GM19467 (cell line): ENCODE measurements around the gene CXCR5.

ENCODE experiments used
- ATAC-seq: cut with Tn5 transposase; IDR thresholded peaks from one replicate; pipeline ENCODE4 v1.9.1; 2021; ENCODE audit warnings: mild to moderate bottlenecking, moderate library complexity; ENCODE audit not compliant: unreplicated experiment

Gene CXCR5

DNA sequence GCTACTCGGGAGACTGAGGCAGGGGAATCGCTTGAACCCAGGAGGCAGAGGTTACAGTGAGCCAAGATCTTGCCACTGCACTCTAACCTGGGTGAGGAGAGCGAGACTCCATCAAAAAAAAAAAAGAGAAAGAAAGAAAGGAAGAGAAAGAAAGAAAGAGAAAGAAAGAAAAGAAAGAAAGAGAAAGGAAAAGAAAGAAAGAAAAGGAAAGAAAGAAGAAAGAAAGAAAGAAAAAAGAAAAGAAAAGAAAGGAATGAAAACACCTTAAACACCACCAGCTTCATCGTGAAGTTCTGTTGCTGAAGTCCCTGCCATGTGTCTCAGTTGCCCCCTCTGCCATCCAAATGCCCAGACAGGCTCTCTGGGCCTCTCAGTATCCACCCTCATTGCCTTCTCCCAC, 9.9 kb upstream of the CXCR5 start:
- ATAC-seq, result no peak

DNA sequence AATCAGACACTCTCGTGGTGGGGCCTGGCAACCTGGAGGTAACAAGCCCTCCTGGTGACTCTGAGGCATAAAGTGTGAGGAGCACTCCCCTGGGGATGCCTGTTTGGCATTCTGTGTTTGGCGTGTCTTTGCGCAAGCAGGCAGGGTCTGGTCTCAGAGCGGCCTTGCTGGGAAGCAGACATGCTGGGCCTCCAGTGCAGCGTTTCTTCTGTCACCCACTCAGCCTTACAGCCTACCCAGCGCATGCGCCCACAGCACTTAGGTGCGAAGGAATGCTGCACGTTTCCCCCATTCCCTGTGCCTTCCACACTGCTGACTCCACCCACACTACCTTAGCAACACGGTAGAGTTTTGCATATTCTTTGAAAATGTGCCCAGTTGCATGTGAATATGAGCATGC, 7.4 kb upstream of the CXCR5 start:
- no peak for ATAC-seq

DNA sequence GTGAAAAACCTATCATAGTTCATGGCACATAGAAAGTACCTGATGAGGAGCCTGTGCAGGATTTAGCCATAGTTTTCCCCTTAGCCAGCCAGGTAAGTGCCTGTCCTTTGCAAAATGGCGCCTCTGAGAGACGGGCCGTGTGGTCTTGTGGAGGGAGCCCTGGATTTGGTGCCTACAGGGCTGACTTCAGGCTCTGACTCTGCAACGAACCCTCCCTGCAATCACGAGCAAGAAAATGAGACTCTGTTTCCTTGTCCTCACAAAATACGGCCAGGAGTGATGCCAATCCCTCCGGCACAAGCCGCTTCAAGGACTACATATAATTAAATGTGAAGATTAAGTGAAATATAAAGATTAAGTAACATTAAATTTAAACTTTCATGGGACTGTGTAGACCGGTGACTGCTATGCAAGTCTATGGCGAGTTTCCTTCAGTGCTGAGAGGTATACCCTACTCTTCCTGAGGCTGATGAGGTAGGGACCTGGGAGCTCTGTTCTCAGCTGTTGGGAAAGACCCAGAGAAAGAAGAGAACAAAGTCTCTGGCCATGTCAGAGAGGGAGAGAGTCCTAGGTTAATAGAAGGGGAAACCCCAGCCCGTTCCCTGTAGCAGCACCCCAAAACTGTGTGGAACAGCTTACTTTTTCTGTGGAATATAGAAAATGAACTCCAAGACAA, 6.1 kb upstream of the CXCR5 start:
- ATAC-seq, result no peak

DNA sequence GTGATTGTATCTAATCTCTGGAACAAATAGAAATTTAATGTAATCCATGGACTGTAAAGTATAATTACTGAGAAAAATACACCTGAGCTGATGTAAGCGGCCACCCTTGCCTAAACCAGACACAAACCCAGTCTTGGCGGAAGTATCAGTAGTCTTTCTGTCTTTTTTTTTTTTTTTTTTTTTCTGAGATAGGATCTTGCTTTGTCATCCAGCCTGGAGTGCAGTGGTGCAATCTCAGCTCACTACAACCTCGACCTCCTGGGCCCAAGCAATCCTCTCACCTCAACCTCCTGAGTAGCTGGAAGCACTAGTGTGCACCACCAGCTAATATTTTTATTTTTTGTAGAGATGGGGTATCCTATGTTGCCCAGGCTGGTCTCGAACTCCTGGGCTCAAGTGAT, 5.5 kb upstream of the CXCR5 start:
- no peak for ATAC-seq

DNA sequence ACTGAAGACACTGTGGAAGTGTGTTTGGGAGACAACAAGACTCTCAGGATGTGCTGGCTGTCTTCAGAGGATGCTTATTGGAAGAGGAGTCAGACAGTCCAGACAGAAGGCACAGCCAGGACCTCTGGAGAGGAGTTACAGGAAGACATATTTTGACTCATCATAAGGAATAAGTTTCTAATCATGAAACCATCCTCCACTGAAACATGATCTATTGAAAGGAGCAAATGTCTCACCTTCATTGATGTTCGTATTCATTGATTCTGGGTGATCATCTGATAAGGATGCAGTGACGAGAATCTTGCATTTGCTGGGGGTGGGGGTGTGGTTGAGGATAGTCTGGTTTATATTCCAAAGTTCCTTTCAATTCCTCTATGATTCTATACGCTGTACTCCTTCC, 2.5 kb upstream of the CXCR5 start:
- no peak for ATAC-seq

DNA sequence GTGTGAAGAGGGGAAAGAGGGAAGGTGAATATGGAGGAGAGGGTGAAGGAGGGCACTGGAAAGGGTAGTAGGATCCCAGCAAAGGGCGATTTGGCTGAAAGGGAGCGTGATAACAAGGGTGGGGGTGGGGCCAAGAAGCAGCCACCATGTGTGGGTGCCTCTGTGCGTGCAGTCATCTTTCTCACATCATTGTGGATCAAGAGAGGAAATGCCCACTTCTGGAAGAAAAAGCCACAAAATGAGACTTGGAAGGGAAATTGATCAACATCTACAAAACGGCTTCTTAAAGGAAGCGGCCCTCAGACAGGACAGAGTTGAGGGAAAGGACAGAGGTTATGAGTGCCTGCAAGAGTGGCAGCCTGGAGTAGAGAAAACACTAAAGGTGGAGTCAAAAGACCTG, 1.2 kb upstream of the CXCR5 start:
- no peak for ATAC-seq

DNA sequence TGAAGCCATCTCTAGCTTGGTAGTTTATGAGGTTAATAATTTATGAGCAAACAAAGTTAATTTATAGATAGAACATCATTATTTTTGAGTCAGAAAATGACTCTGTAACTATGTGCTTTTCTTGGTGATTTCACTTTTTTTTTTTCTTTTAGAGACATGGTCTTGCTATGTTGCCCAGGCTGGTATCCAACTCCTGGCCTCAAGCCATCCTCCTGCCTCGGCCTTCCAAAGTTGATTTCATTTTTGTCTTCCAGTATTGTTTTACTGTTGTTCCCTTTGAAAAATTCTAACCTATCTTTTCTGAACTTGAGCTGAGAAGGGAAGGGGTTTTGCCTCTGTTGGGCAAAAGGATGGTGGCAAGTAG, 706 bp upstream of the CXCR5 start:
- no peak for ATAC-seq

DNA sequence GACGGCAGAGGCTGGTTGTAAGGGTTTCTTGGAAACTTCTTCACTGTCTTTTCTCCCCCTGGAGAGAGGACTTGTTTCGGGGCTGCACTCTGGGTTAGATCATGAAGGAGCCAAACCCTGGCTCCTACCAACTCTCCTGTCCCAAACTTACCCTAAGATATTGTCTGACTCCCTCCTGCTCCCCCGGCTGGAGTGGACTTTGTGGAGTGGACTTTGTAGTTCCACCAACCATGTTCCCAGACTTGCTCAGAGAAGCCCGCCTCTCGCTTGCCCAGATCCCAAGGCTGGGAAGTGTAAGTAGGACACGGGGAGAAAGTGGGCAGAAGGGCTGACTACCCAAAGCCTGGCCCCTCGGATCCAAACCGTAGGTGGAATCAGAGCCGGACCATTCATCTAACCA, 1.2 kb downstream of the CXCR5 start:
- ATAC-seq, result no peak

DNA sequence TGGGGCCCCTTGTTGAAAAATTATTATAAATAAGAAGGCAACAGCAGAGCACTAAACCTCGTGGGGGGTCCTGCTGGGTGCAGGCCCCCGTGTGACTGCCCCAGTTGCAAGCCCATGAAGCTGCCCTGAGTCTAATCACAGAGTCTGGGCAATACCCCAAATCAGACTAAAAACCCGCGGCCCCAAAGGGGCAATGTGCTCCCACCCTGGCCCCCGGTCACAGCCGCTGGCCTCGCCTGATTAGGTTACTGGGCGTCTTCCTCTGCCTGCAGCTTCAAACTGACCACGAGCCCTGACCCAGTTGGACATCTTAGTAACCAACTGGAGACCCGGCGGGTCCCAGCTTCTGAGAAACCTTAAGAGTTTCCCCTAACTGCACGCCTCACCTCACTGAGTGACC, 1.6 kb downstream of the CXCR5 start:
- ATAC-seq, result no peak

DNA sequence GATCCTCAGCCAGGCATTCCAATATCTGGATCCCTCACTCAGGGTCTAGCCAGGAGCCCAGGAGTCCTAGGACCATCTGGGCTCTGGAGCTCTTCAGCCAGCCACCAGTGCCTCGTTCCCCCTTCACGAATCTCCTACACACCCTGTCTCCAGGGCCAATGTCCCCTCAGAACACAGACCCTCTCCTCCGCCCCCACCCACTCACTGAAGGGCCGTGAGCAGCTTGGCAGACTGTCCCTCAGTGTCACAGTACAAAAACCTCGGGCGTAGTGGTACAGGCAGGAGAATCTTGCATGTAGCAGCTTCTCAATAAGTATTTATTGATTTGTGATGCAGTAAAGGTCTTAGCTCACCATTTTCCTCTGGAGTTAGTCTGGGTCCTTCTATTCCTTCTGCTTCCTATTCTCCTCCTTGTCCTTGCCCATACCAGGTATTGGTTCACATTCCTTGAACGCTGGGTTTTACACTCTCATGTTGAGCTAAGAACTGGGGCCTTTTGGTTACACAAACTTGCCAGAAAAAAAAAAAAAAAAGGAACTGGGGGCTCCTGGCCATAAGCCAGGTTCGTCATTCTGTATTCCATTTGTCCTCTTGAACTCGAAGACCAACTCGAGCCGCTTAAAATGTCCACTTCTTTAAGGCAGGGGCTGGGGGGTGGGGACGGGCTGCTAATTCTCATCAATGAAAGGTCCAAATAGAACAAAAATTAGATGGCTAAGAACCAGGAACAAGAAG, 2.3 kb downstream of the CXCR5 start:
- ATAC-seq, result no peak

DNA sequence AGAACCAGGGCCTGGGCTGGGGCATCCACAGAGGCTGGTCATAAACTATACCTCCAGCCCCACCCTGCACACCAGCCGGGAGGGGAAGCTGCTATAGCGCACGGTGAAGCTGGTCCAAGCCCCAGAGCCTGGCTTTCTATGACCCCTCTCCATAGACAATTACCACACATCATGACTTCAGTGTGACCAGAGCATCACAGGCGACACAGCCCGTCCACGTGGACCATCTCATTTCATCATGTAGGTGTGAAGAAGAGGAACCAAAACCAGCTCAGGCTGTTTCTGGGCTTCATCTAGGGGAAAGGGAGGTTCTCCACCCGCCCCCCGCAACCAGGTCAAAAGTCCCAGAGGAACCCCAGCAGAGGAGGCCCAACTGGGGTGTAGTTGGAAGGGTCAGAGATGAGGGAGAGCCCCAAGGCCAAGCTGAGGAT, 3.0 kb downstream of the CXCR5 start:
- ATAC-seq, result no peak

DNA sequence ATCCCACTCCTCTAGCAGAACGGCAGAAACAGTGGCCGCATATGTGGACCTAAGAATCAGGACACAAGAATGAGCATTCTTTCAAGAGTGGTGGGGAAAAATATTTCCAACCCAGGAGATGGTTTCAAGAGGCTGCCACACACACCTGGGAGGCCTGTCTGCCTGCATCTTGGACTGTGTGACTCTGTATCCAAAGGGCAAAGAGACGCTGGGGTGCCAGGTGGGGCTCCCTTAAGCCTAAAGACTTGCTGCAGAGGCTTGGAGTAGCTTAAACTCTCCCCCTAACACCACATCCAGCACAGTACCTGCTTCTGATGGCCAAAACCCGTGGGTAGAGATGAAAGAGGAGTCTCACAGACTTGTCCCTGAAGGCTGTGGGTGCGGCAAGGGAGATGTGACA, 3.5 kb downstream of the CXCR5 start:
- no peak for ATAC-seq

DNA sequence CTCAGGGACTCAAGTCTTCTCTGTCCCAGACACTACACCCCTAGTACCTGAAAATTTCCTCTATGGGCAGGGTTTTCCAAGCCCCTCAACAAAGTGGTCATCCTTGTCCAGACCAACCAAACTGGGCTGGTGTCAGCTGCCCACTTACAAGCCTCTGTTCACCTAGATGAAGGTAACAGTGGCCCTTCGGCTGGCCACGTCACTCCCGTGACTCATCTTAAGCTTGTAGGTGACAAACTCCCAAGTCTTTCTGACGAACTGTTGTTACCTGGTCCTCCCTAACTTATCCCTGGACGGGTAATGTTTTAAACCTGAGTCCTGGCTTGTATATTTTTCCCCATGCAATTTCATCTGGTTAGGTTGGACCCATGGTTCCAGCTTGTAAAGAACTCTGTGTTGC, 4.7 kb downstream of the CXCR5 start:
- ATAC-seq, result no peak

DNA sequence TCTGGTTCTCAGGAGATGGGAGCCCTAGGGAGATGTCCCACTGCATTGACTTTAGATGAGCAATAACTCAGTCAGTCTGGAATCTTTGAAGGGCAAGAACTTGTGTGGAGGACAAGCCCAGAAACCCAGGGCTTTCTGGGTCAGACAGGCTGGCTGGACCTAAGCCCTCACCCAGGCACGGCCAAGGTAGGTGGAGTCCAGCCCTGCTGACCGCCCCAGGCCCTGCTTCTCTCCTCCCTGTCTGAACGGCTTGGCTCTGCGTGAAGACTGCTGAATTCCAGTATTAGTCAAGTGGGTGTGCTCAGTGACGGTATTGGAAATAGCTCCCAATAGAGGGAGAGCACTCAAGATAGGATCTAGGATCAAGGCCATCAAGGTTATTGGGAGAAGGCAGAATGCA, 6.1 kb downstream of the CXCR5 start:
- no peak for ATAC-seq

DNA sequence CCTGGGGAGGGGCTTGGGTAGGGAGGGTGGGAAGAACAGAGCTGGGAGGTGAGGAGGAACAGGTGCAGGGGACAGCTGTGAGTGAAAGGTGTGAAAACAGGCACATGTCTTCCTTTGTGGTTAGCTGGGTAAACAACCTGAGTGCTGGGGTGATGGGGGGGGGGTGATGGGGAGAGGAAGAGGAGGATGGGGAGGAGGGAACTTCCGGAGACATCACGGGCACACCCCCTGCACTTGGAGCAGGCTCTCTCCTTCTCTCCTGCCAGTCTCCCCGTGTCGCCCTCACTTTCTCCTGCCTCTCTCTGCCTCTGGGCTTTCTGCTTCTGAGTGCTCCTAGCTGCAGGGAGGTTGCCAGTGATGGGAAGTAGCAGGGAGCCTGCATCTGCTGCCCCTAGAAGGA, 8.8 kb downstream of the CXCR5 start:
- no peak for ATAC-seq

DNA sequence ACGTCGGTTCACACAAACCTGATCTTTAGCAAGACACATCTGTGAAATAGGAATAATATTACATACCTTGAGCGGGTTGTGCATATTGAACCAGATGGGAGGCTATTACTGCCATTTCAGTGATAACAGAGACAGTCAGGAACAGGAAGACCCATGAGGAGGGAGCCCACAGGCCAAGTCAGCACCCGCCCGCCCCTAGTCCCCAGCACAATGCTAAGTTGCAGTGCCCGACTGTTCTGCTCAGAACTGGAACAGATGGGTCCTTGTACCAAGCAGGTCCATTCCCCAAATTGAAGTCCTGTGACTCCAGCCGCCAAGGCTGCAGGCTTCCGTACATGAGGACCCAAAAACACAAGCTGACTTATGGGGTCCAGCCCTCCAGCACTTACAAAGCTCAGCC, 9.3 kb downstream of the CXCR5 start:
- no peak for ATAC-seq

DNA sequence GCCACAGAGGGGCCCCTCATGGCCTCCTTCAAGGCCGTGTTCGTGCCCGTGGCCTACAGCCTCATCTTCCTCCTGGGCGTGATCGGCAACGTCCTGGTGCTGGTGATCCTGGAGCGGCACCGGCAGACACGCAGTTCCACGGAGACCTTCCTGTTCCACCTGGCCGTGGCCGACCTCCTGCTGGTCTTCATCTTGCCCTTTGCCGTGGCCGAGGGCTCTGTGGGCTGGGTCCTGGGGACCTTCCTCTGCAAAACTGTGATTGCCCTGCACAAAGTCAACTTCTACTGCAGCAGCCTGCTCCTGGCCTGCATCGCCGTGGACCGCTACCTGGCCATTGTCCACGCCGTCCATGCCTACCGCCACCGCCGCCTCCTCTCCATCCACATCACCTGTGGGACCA, 10.0 kb downstream of the CXCR5 start:
- ATAC-seq, result no peak

DNA sequence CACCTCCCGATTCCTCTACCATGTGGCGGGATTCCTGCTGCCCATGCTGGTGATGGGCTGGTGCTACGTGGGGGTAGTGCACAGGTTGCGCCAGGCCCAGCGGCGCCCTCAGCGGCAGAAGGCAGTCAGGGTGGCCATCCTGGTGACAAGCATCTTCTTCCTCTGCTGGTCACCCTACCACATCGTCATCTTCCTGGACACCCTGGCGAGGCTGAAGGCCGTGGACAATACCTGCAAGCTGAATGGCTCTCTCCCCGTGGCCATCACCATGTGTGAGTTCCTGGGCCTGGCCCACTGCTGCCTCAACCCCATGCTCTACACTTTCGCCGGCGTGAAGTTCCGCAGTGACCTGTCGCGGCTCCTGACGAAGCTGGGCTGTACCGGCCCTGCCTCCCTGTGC, 10.5 kb downstream of the CXCR5 start:
- ATAC-seq, result no peak

DNA sequence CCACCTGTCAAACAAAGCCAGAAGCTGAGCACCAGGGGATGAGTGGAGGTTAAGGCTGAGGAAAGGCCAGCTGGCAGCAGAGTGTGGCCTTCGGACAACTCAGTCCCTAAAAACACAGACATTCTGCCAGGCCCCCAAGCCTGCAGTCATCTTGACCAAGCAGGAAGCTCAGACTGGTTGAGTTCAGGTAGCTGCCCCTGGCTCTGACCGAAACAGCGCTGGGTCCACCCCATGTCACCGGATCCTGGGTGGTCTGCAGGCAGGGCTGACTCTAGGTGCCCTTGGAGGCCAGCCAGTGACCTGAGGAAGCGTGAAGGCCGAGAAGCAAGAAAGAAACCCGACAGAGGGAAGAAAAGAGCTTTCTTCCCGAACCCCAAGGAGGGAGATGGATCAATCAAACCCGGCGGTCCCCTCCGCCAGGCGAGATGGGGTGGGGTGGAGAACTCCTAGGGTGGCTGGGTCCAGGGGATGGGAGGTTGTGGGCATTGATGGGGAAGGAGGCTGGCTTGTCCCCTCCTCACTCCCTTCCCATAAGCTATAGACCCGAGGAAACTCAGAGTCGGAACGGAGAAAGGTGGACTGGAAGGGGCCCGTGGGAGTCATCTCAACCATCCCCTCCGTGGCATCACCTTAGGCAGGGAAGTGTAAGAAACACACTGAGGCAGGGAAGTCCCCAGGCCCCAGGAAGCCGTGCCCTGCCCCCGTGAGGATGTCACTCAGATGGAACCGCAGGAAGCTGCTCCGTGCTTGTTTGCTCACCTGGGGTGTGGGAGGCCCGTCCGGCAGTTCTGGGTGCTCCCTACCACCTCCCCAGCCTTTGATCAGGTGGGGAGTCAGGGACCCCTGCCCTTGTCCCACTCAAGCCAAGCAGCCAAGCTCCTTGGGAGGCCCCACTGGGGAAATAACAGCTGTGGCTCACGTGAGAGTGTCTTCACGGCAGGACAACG, 11.7 kb downstream of the CXCR5 start:
- ATAC-seq, result no peak

DNA sequence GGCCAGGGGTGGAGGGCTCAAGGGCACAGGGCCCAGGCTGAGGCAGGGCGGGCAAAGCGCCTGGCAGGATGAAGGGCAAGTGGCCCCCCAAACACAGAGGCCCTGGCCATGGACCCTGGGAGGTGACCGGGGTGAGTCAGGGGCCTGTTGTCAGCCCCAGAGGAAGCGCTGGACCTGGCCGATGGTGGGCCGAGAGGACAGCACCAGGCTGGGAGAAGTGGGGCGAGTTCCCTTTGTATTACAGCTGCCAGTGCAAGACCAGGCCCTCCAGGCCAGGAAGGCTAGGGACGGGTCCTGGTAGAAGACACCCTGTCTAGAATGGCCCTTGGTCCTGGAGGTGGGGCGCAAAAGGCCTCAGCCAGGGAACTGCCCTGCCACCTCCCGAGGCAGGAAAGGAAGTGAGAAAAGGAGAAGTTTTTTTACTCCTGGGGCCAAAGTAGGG, 12.8 kb downstream of the CXCR5 start:
- no peak for ATAC-seq

DNA sequence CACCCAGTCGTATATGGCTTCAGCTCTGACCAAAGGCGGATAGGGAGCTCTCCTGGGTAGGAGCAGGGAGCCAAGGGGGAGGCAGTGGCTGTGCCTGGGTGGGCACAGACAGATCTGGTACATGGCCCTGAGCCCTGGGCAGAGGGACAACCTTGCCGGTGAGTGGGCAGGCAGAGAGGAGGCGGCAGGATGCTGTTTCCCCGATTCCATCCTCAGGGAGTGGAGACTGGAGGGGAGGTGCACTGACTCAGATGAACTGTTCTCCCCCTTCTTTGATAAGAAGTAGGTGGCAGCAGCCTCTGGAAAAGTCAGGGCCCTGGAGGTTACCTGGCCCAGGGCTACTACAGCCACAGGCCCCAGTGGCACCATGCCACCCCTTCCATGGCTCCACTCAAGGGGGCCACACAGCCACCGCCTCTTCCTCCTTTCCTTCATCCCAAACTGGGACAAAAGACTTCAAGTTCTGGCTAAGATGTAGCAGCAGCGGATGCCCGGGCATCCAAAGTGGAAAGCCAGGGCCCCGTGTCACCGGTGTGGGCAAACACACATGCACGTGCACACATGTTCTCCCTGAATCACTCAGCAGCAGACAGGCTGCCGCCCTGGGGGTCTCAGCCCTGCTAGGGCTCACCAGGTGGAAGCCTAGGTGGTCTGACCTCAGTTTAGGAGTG, 13.4 kb downstream of the CXCR5 start:
- no peak for ATAC-seq
